Sigmoid colon (tissue), 4 donors: Measurements from ENCODE around the gene C14orf180.
A peak's percentile ranks its signal among the peaks of the same experiment; 100 is the strongest.

Experiments used
- EP300 ChIP-seq, 4 donors: sonication (generic); formaldehyde crosslinking; IDR thresholded peaks; one replicate each; pipeline ENCODE4 v1.6.1; 2017; ENCODE audit warnings: antibody characterized with exemption in 4 of 4
- POLR2A ChIP-seq, 2 donors: fragments of 450-650 bp; IDR thresholded peaks; one replicate each; pipeline ENCODE4 v1.6.1; 2016; ENCODE audit warnings: antibody characterized with exemption in 2 of 2, mild to moderate bottlenecking in 2 of 2, moderate library complexity in 2 of 2
- POLR2AphosphoS5 ChIP-seq, 4 donors: sonication (generic); formaldehyde crosslinking; IDR thresholded peaks; one replicate each; pipeline ENCODE4 v1.6.1; 2017; ENCODE audit warnings: antibody characterized with exemption in 4 of 4
- TF ChIP-seq, protein P1 (sequence below), 4 experiments: fragments of 450-650 bp in 3 of 4; fragments of 200-600 bp in 1 of 4; IDR thresholded peaks; one replicate each; pipeline ENCODE4 v1.5.1; 2016 to 2019; ENCODE audit warnings: antibody characterized with exemption in 4 of 4, mild to moderate bottlenecking in 3 of 4, moderate library complexity in 2 of 4

DNA sequence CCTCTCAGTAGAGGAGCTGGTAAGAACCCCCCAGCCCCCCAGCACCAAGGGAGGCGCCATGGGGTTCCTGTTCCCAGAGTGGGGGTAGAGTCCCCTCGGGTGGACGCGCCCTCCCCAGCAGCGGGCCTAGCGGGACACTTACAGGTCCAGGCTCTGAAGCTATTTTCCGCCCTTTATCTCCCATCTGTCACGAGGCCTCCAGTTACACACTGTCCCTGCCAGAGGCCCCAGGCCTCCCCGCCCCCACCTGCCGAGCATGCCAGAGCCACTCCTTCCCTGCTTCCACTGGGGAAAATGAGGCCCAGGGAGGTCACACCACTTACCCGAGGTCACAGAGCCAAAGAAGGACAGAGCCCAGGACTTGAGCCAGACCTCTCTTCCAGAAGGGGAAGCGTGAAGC, 3.1 kb downstream of the C14orf180 start:
- TF ChIP-seq POLR2A (IDR thresholded peaks at IDR 0.05) (no peak), EP300 (IDR thresholded peaks at IDR 0.05) (no peak), POLR2AphosphoS5 (IDR thresholded peaks at IDR 0.05) (peak in 1 of 4 donors; percentile 13)
- TF ChIP-seq, protein P1, sequence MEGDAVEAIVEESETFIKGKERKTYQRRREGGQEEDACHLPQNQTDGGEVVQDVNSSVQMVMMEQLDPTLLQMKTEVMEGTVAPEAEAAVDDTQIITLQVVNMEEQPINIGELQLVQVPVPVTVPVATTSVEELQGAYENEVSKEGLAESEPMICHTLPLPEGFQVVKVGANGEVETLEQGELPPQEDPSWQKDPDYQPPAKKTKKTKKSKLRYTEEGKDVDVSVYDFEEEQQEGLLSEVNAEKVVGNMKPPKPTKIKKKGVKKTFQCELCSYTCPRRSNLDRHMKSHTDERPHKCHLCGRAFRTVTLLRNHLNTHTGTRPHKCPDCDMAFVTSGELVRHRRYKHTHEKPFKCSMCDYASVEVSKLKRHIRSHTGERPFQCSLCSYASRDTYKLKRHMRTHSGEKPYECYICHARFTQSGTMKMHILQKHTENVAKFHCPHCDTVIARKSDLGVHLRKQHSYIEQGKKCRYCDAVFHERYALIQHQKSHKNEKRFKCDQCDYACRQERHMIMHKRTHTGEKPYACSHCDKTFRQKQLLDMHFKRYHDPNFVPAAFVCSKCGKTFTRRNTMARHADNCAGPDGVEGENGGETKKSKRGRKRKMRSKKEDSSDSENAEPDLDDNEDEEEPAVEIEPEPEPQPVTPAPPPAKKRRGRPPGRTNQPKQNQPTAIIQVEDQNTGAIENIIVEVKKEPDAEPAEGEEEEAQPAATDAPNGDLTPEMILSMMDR (IDR thresholded peaks at IDR 0.05): no peak
